ENCODE results near the gene BPIFB4.

The BPIFB4 gene

GRCh38 chr20:33061658-33062028 is 17.8 kb upstream of the BPIFB4 start:
- Histone ChIP-seq H3K4me1 (ENCODE audit: control insufficient read depth, insufficient read depth, low read length) (no peaks in the 10 kb centered on the region), H3K36me3 (ENCODE audit: control insufficient read depth, insufficient read depth, low read length) (no peaks in the 10 kb centered on the region), H3K27ac (ENCODE audit: low read length) (no peak overlapping the region), H3K9me3 (ENCODE audit: control insufficient read depth, insufficient read depth, low read length) (no peaks in the 10 kb centered on the region), H3K4me3 (ENCODE audit: low read length) (no peak overlapping the region), H3K27me3 (ENCODE audit: control insufficient read depth, insufficient read depth, low read length) (no peaks in the 10 kb centered on the region)
- DNase-seq (ENCODE audit: low read depth, low spot score), result no peak
- no CpG with 5 or more reads among the region's 14 CpGs for WGBS (ENCODE audit: insufficient coverage, insufficient read length)

- H3K27ac ChIP-seq (ENCODE audit: low read length), result no peak overlapping the region
- H3K4me3 ChIP-seq (ENCODE audit: low read length), result no peak overlapping the region
- no peaks in the 10 kb centered on the region for H3K9me3 ChIP-seq (ENCODE audit: control insufficient read depth, insufficient read depth, low read length)
- no peaks in the 10 kb centered on the region for H3K36me3 ChIP-seq (ENCODE audit: control insufficient read depth, insufficient read depth, low read length)
- no peaks in the 10 kb centered on the region for H3K4me1 ChIP-seq (ENCODE audit: control insufficient read depth, insufficient read depth, low read length)
- no peaks in the 10 kb centered on the region for H3K27me3 ChIP-seq (ENCODE audit: control insufficient read depth, insufficient read depth, low read length)
- no CpG with 5 or more reads among the region's 9 CpGs for WGBS (ENCODE audit: insufficient coverage, insufficient read length)
- DNase-seq (ENCODE audit: low read depth, low spot score), result no peak
Observed at GRCh38 chr20:33062105-33062824, 17.2 kb upstream of the BPIFB4 start.

- no peak for DNase-seq (ENCODE audit: low read depth, low spot score)
- no peaks in the 10 kb centered on the region for H3K27me3 ChIP-seq (ENCODE audit: control insufficient read depth, insufficient read depth, low read length)
- WGBS (ENCODE audit: insufficient coverage, insufficient read length), result no CpG with 5 or more reads among the region's 1 CpG
- no peaks in the 10 kb centered on the region for H3K4me1 ChIP-seq (ENCODE audit: control insufficient read depth, insufficient read depth, low read length)
- H3K4me3 ChIP-seq (ENCODE audit: low read length), result no peak overlapping the region
- H3K9me3 ChIP-seq (ENCODE audit: control insufficient read depth, insufficient read depth, low read length), result no peaks in the 10 kb centered on the region
- H3K27ac ChIP-seq (ENCODE audit: low read length), result no peak overlapping the region
- H3K36me3 ChIP-seq (ENCODE audit: control insufficient read depth, insufficient read depth, low read length), result no peaks in the 10 kb centered on the region
Observed at GRCh38 chr20:33062825-33063149, 16.7 kb upstream of the BPIFB4 start.

GRCh38 chr20:33063271-33063670 is 16.2 kb upstream of the BPIFB4 start:
- Histone ChIP-seq H3K9me3 (ENCODE audit: control insufficient read depth, insufficient read depth, low read length) (no peaks in the 10 kb centered on the region), H3K4me1 (ENCODE audit: control insufficient read depth, insufficient read depth, low read length) (no peaks in the 10 kb centered on the region), H3K36me3 (ENCODE audit: control insufficient read depth, insufficient read depth, low read length) (no peaks in the 10 kb centered on the region), H3K27me3 (ENCODE audit: control insufficient read depth, insufficient read depth, low read length) (no peaks in the 10 kb centered on the region), H3K27ac (ENCODE audit: low read length) (no peak overlapping the region), H3K4me3 (ENCODE audit: low read length) (no peak overlapping the region)
- DNase-seq (ENCODE audit: low read depth, low spot score), result no peak
- no CpG with 5 or more reads among the region's 6 CpGs for WGBS (ENCODE audit: insufficient coverage, insufficient read length)

- Histone ChIP-seq H3K27ac (ENCODE audit: low read length) (no peak overlapping the region), H3K36me3 (ENCODE audit: control insufficient read depth, insufficient read depth, low read length) (no peaks in the 10 kb centered on the region), H3K9me3 (ENCODE audit: control insufficient read depth, insufficient read depth, low read length) (no peaks in the 10 kb centered on the region), H3K4me3 (ENCODE audit: low read length) (no peak overlapping the region), H3K27me3 (ENCODE audit: control insufficient read depth, insufficient read depth, low read length) (no peaks in the 10 kb centered on the region), H3K4me1 (ENCODE audit: control insufficient read depth, insufficient read depth, low read length) (no peaks in the 10 kb centered on the region; the same call in 1 of the 2 replicates)
- WGBS (ENCODE audit: insufficient coverage, insufficient read length), result no CpG with 5 or more reads among the region's 11 CpGs
- no peak for DNase-seq (ENCODE audit: low read depth, low spot score)
Observed at GRCh38 chr20:33064572-33065287, 14.7 kb upstream of the BPIFB4 start.

- WGBS (ENCODE audit: insufficient coverage, insufficient read length), result no CpG with 5 or more reads among the region's 9 CpGs
- Histone ChIP-seq H3K27ac (ENCODE audit: low read length) (no peak overlapping the region), H3K9me3 (ENCODE audit: control insufficient read depth, insufficient read depth, low read length) (no peaks in the 10 kb centered on the region), H3K4me1 (ENCODE audit: control insufficient read depth, insufficient read depth, low read length) (no peaks in the 10 kb centered on the region; the same call in 1 of the 2 replicates), H3K27me3 (ENCODE audit: control insufficient read depth, insufficient read depth, low read length) (no peaks in the 10 kb centered on the region), H3K4me3 (ENCODE audit: low read length) (no peak overlapping the region), H3K36me3 (ENCODE audit: control insufficient read depth, insufficient read depth, low read length) (no peaks in the 10 kb centered on the region)
- DNase-seq (ENCODE audit: low read depth, low spot score), result no peak
Observed at GRCh38 chr20:33065785-33066184, 13.7 kb upstream of the BPIFB4 start.

GRCh38 chr20:33067806-33068205 is 11.6 kb upstream of the BPIFB4 start:
- H3K27ac ChIP-seq (ENCODE audit: low read length), result no peak overlapping the region
- no CpG with 5 or more reads among the region's 3 CpGs for WGBS (ENCODE audit: insufficient coverage, insufficient read length)
- no peak for DNase-seq (ENCODE audit: low read depth, low spot score)
- H3K27me3 ChIP-seq (ENCODE audit: control insufficient read depth, insufficient read depth, low read length), result no peaks in the 10 kb centered on the region
- H3K36me3 ChIP-seq (ENCODE audit: control insufficient read depth, insufficient read depth, low read length), result no peaks in the 10 kb centered on the region
- no peaks in the 10 kb centered on the region for H3K9me3 ChIP-seq (ENCODE audit: control insufficient read depth, insufficient read depth, low read length)
- no peak overlapping the region for H3K4me3 ChIP-seq (ENCODE audit: low read length)
- no peaks in the 10 kb centered on the region; the same call in 1 of the 2 replicates for H3K4me1 ChIP-seq (ENCODE audit: control insufficient read depth, insufficient read depth, low read length)

GRCh38 chr20:33068251-33068939 is 11.0 kb upstream of the BPIFB4 start:
- Histone ChIP-seq H3K9me3 (ENCODE audit: control insufficient read depth, insufficient read depth, low read length) (no peaks in the 10 kb centered on the region), H3K36me3 (ENCODE audit: control insufficient read depth, insufficient read depth, low read length) (no peaks in the 10 kb centered on the region)
- DNase-seq (ENCODE audit: low read depth, low spot score), result no peak

GRCh38 chr20:33069673-33070072 is 9.8 kb upstream of the BPIFB4 start:
- H3K4me1 ChIP-seq (ENCODE audit: control insufficient read depth, insufficient read depth, low read length), result no peaks in the 10 kb centered on the region; the same call in 1 of the 2 replicates
- H3K36me3 ChIP-seq (ENCODE audit: control insufficient read depth, insufficient read depth, low read length), result no peaks in the 10 kb centered on the region
- no peak overlapping the region for H3K4me3 ChIP-seq (ENCODE audit: low read length)
- H3K27ac ChIP-seq (ENCODE audit: low read length), result no peak overlapping the region
- no peaks in the 10 kb centered on the region for H3K27me3 ChIP-seq (ENCODE audit: control insufficient read depth, insufficient read depth, low read length)
- H3K9me3 ChIP-seq (ENCODE audit: control insufficient read depth, insufficient read depth, low read length), result no peaks in the 10 kb centered on the region
- no CpG with 5 or more reads among the region's 9 CpGs for WGBS (ENCODE audit: insufficient coverage, insufficient read length)
- no peak for DNase-seq (ENCODE audit: low read depth, low spot score)

More at GRCh38 chr20:33068251-33068939, 11.0 kb upstream of the BPIFB4 start:
- H3K4me1 ChIP-seq (ENCODE audit: control insufficient read depth, insufficient read depth, low read length), result no peaks in the 10 kb centered on the region; the same call in 1 of the 2 replicates
- no CpG with 5 or more reads among the region's 12 CpGs for WGBS (ENCODE audit: insufficient coverage, insufficient read length)
- no peak overlapping the region for H3K27ac ChIP-seq (ENCODE audit: low read length)
- H3K4me3 ChIP-seq (ENCODE audit: low read length), result no peak overlapping the region
- no peaks in the 10 kb centered on the region for H3K27me3 ChIP-seq (ENCODE audit: control insufficient read depth, insufficient read depth, low read length)

- WGBS (ENCODE audit: insufficient coverage, insufficient read length), result no CpG with 5 or more reads among the region's 19 CpGs
- Histone ChIP-seq H3K9me3 (ENCODE audit: control insufficient read depth, insufficient read depth, low read length) (no peaks in the 10 kb centered on the region), H3K4me3 (ENCODE audit: low read length) (no peak overlapping the region), H3K27ac (ENCODE audit: low read length) (no peak overlapping the region), H3K36me3 (ENCODE audit: control insufficient read depth, insufficient read depth, low read length) (no peaks in the 10 kb centered on the region), H3K4me1 (ENCODE audit: control insufficient read depth, insufficient read depth, low read length) (no peaks in the 10 kb centered on the region; the same call in 1 of the 2 replicates), H3K27me3 (ENCODE audit: control insufficient read depth, insufficient read depth, low read length) (no peaks in the 10 kb centered on the region)
- no peak for DNase-seq (ENCODE audit: low read depth, low spot score)
Observed at GRCh38 chr20:33070111-33071053, 9.1 kb upstream of the BPIFB4 start.
